Chondrocyte (in vitro differentiated cells): Measurements from ENCODE around the gene AGER. TPM values are rescaled to one million over a fixed set of nuclear protein-coding genes. Genes with fewer than 3 reads are reported as not detected.

Experiments used
- DNase-seq: peaks from one replicate; pipeline ENCODE4 v3.0.0; 2021; ENCODE audit warnings: mixed read lengths, low spot score
- H3K27ac Mint-ChIP-seq: one replicate; pipeline ENCODE4 v1.8.0; 2021; ENCODE audit warnings: mild to moderate bottlenecking, moderate library complexity, mixed read lengths; ENCODE audit not compliant: unreplicated experiment
- H3K27me3 Mint-ChIP-seq: 2 replicates; pipeline ENCODE4 v1.8.0; 2021; ENCODE audit warnings: low read depth, mixed read lengths
- H3K36me3 Mint-ChIP-seq: 2 replicates; pipeline ENCODE4 v1.8.0; 2021; ENCODE audit warnings: low read depth, mixed read lengths
- H3K4me1 Mint-ChIP-seq: 2 replicates; pipeline ENCODE4 v1.8.0; 2021; ENCODE audit warnings: low read depth, mild to moderate bottlenecking, mixed read lengths
- H3K4me3 Mint-ChIP-seq: one replicate; pipeline ENCODE4 v1.8.0; 2021; ENCODE audit warnings: mild to moderate bottlenecking, moderate library complexity, mixed read lengths; ENCODE audit not compliant: unreplicated experiment
- H3K9me3 Mint-ChIP-seq: 2 replicates; pipeline ENCODE4 v1.8.0; 2021; ENCODE audit warnings: low read depth, mixed read lengths
- total RNA-seq: library from RNA; stranded (reverse); gene quantifications from 3 replicates; pipeline ENCODE4 v1.2.1, GENCODE V29; 2021
- TF ChIP-seq, protein P1 (sequence below): fragments of 200-600 bp; sonication (generic); IDR thresholded peaks from 2 replicates; pipeline ENCODE4 v1.5.0; 2021; ENCODE audit warnings: antibody characterized with exemption, mild to moderate bottlenecking, moderate library complexity

The AGER gene
- total RNA-seq, 1 donor from 2014 or later = 2.6 TPM

GRCh38 chr6:32175711-32176475 lies 8.2 kb downstream of the AGER start, which contains the start of gene AGPAT1:
Gene AGPAT1 (minus strand): TSS chr6:32176084. CDS start chr6:32171496, 4,588 bp downstream.
- TF ChIP-seq, protein P1, sequence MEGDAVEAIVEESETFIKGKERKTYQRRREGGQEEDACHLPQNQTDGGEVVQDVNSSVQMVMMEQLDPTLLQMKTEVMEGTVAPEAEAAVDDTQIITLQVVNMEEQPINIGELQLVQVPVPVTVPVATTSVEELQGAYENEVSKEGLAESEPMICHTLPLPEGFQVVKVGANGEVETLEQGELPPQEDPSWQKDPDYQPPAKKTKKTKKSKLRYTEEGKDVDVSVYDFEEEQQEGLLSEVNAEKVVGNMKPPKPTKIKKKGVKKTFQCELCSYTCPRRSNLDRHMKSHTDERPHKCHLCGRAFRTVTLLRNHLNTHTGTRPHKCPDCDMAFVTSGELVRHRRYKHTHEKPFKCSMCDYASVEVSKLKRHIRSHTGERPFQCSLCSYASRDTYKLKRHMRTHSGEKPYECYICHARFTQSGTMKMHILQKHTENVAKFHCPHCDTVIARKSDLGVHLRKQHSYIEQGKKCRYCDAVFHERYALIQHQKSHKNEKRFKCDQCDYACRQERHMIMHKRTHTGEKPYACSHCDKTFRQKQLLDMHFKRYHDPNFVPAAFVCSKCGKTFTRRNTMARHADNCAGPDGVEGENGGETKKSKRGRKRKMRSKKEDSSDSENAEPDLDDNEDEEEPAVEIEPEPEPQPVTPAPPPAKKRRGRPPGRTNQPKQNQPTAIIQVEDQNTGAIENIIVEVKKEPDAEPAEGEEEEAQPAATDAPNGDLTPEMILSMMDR = no peak
- Mint-ChIP-seq H3K4me1 (peaks cover 66% of the 10 kb centered on the region), H3K27ac (peak within 1 kb of the TSS; percentile 94), H3K36me3 (peaks cover 11% of the 10 kb centered on the region), H3K4me3 (peak within 1 kb of the TSS; percentile 81), H3K9me3 (no peaks in the 10 kb centered on the region), H3K27me3 (no peaks in the 10 kb centered on the region)
- peak; percentile 99 for DNase-seq

DNA sequence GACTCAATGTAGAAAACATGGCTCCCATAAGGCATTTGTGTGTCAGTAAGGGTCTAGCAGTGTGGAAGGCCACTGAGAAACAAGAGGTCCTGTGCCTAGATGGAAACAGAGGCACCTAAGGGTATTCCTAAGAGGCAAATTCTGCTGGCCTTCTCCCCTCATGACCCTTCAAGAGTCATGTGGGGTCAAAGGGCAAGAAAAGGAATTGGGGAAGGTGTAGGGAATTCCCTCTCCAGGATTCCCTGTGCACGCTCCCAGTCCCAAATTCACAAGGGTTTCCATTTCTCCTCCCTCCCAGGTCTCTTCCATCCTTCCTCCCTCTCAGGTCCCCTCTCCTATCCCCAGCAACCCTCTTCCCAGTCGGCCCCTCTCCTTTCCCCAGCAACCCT lies 8.7 kb downstream of the AGER start:
- peaks cover 63% of the 10 kb centered on the region for H3K4me1 Mint-ChIP-seq
- peaks cover 8% of the 10 kb centered on the region for H3K36me3 Mint-ChIP-seq
- H3K9me3 Mint-ChIP-seq = no peaks in the 10 kb centered on the region

DNA sequence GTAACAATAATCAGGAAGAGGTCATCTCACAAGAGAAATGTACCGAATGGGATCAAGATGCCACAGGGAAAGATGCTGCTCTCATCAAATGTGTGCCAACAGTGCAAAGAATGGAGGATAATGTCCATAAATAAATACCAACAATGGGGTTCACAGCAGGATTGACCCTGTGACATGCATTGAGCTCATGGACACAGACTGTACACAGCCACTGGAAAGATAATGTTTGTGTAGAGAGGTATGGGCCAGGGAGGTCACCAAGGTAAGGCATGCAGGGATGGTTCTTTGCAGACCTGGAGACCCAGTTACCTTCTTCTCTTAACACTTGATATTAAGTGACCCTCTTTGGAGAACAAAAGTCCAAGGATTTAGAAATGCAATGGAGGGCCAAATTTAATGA lies 9.6 kb downstream of the AGER start:
- DNase-seq = no peak
- Mint-ChIP-seq H3K27ac (no peak overlapping the region), H3K4me3 (peak overlapping the region; percentile 81), H3K36me3 (peaks cover 13% of the 10 kb centered on the region), H3K27me3 (no peaks in the 10 kb centered on the region), H3K4me1 (peaks cover 54% of the 10 kb centered on the region), H3K9me3 (no peaks in the 10 kb centered on the region)
- TF ChIP-seq, protein P1 = no peak

More for the DNA sequence above, 8.7 kb downstream of the AGER start:
- H3K4me3 Mint-ChIP-seq = peak overlapping the region; percentile 81
- TF ChIP-seq, protein P1 = no peak
- peak; percentile 57 for DNase-seq
- H3K27ac Mint-ChIP-seq = peak overlapping the region; percentile 77
- H3K27me3 Mint-ChIP-seq = no peaks in the 10 kb centered on the region

DNA sequence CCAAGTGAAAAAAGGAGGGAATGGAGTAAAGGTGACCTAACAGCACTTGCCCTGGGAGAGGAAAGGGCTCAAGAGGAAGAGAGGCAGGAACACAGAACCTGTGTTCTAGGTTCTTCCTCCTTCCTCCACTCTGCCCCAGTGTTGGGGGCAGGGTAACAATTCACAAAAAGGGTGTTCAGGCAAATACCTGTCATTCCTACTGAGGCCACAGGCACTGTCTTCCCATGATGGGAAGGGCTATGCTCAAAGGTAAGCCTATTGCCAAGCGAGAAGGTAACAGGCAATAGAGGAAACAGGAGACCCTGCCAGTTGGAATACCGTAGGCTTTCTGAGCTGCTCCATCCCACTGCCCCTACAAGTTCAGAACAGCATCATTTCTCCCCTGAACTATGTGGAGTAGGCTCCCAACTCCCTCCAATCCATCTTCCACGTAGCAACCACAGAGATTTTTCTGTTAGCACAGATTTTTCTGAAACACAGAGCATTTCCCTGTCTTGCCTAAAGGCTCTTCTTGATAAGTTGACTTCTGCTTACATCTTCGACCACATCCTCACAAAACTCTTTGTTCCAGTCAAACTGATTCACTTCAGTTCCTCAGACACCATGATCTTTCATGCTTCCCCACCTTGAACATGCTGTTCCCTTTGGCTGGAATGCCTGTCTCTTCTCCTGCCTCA lies 10.9 kb downstream of the AGER start:
- TF ChIP-seq, protein P1 = no peak
- DNase-seq = no peak
- Mint-ChIP-seq H3K4me3 (no peak overlapping the region), H3K27ac (peak overlapping the region; percentile 72), H3K9me3 (no peaks in the 10 kb centered on the region), H3K4me1 (peaks cover 49% of the 10 kb centered on the region), H3K36me3 (peaks cover 17% of the 10 kb centered on the region), H3K27me3 (no peaks in the 10 kb centered on the region)

DNA sequence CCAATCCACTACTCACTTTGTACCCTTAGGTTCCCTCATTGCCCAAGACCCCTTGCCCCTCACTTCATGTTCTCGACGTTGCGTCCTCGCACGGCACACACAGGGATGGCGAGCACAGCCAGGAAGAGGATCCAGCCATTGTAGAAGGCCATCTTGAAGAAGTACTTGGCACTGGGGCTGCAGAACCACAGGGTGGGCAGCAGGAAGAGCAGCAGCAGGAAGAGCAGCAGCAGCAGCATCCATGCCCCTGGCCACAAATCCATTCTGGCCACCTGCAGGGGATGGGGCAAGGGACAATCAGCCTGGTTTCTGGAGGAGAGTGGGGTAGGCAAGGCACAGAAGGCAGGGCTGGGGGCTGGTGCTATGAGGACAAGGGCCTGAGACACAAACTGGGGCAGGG lies 12.8 kb downstream of the AGER start:
- H3K4me3 Mint-ChIP-seq = no peak overlapping the region
- H3K9me3 Mint-ChIP-seq = no peaks in the 10 kb centered on the region
- no peaks in the 10 kb centered on the region for H3K27me3 Mint-ChIP-seq
- peaks cover 22% of the 10 kb centered on the region for H3K36me3 Mint-ChIP-seq
- peak; percentile 48 for DNase-seq
- TF ChIP-seq, protein P1 = no peak
- H3K4me1 Mint-ChIP-seq = peaks cover 37% of the 10 kb centered on the region
- H3K27ac Mint-ChIP-seq = no peak overlapping the region
